Epithelial cell of esophagus (primary cell): ENCODE measurements around the gene RTP5.
"Not testable (repeated sequence)": the region's sequence is repeated elsewhere in the genome, so short reads cannot be mapped to it uniquely, and the experiment has no call there.

Experiments used
- DNase-seq: peaks from one replicate; pipeline ENCODE4 v3.0.0; 2010; ENCODE audit warnings: low read depth
- H3K4me3 ChIP-seq: 2 replicates; pipeline ENCODE4 v1.5.1; 2011; ENCODE audit warnings: mild to moderate bottlenecking, low read length, control low read depth
- TF ChIP-seq, protein P1 (sequence below): IDR thresholded peaks from 2 replicates; pipeline ENCODE4 v1.5.1; 2011; ENCODE audit warnings: low read depth, mild to moderate bottlenecking, low read length, control low read depth, inconsistent platforms; ENCODE audit not compliant: insufficient read depth; ENCODE audit errors: missing control alignments

Gene RTP5

DNA sequence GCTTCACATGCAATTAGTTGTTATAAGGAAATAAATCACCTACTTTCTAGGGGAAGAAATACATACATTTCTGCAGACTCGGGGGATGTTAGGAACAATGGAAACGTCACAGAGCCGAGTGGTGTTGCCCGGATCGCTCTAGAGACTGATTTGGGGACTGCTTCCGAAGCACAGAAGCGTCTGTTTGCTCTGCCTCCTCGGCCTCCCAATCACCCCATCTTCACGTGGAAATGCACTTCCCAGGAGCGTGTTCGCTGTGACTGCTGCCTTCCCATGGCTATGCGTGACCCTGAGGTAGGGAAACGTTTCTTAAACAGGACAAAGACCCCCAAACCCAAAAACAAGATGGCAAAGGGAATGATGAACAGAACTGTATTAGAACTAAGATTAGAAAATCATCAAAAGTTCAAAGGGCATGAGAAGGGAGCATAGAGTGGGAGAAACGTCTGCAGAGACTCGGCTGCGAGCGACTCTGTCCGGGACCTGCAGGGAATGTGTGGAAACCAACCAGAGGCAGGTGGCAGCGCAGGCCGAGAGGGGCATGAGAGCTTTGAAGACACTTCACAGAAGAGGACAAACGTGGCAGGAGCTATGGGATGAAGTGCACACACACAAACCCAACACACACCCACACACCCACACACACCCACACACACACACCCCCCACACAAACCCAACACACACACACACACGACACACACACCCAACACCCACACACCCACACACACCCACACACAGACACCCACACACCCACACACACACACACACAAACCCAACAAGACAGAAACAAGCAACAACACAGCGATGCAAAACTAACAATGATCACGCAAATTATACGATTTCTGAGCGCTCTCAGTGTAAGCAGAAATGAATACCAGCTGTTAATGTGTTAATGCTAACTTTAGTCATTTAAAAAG, 41.3 kb downstream of the RTP5 start:
- H3K4me3 ChIP-seq, result no peak overlapping the region
- no peak for DNase-seq
- TF ChIP-seq, protein P1, sequence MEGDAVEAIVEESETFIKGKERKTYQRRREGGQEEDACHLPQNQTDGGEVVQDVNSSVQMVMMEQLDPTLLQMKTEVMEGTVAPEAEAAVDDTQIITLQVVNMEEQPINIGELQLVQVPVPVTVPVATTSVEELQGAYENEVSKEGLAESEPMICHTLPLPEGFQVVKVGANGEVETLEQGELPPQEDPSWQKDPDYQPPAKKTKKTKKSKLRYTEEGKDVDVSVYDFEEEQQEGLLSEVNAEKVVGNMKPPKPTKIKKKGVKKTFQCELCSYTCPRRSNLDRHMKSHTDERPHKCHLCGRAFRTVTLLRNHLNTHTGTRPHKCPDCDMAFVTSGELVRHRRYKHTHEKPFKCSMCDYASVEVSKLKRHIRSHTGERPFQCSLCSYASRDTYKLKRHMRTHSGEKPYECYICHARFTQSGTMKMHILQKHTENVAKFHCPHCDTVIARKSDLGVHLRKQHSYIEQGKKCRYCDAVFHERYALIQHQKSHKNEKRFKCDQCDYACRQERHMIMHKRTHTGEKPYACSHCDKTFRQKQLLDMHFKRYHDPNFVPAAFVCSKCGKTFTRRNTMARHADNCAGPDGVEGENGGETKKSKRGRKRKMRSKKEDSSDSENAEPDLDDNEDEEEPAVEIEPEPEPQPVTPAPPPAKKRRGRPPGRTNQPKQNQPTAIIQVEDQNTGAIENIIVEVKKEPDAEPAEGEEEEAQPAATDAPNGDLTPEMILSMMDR, result no peak

DNA sequence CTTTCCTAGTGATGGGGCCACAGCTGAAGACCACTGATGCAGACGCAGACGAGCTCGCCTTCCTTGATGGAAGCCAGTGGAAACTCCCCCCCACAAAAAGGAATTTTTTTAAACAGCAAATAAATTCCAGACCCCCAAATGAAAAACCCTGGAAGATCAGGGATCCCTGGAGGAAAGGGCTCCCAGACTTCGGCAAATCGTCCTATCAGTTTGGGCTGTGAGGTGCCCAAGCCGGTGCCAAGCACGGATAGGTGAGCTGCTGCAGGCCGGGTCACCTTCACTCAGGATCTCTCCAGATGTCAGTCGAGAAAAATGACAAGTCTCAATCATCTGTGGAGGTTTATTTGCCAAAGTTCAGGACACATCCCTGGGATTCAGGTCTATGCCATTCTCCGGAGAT, 42.0 kb downstream of the RTP5 start:
- no peak for DNase-seq
- TF ChIP-seq, protein P1, result no peak
- no peak overlapping the region for H3K4me3 ChIP-seq

DNA sequence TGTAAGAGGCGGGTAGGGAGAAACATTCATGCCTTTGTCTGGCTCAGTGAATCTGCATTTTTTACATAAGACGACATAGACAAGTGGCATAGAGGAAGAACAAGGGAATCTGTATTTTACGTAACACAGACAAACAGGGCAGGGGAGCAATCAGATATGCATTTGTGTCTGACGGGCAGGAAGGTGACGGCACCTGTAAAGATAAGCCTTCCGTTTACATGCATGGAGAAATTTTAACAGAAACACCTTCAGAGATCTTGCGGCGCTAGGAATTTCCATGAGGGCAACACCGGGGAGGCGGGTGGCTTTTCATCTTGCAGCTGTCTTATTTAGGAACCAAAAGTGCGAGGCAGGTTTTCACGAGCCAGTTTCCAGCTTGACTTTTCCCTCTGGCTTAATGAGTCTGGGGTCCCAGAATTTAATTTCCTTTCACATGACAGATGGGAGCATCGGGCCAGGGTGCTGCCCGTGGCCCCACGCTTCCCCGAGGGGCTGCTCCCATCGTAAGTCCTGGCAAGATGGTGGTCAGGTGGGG, 42.6 kb downstream of the RTP5 start:
- TF ChIP-seq, protein P1, result no peak
- no peak for DNase-seq
- no peak overlapping the region for H3K4me3 ChIP-seq

DNA sequence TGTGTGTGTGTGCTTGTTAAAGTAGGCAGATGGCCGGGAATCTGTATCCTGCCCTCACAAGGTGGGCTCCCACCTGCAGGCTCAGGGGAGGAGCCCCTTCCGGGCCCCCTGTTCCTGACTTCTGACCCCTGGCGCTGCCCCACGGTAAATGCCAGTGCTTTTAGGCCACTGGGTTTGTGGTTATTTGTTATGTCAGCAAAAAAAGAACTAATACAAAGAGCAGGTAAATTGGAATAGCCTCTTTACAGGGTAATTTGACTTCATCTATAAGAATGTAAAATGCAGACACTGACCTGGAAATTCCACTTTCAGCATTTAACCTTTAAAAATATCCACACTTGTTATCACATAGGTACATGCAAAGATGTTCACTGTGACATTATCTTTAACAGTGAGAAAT, 44.2 kb downstream of the RTP5 start:
- no peak for DNase-seq
- TF ChIP-seq, protein P1, result no peak
- no peak overlapping the region for H3K4me3 ChIP-seq

DNA sequence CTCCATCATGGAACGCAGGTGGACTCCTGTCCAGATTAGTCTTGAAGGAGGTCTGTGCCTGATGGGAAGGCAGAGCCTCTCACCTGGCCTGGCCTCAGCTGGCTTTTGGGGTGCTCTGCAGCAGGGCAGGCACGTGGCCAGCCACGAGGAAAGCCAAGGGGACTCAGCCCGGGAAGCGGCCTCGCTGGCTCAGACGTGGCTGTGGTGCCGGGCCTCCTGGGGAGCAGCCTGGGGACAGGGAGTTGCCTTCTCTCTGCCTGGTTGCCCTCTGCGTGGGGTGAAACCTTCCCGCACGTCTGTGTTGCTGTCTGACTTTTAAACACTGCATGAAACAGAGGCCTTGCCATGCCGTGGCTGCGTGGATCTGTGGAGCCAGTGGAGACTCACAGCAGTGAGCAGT, 45.0 kb downstream of the RTP5 start:
- no peak for DNase-seq
- TF ChIP-seq, protein P1, result no peak
- no peak overlapping the region for H3K4me3 ChIP-seq

DNA sequence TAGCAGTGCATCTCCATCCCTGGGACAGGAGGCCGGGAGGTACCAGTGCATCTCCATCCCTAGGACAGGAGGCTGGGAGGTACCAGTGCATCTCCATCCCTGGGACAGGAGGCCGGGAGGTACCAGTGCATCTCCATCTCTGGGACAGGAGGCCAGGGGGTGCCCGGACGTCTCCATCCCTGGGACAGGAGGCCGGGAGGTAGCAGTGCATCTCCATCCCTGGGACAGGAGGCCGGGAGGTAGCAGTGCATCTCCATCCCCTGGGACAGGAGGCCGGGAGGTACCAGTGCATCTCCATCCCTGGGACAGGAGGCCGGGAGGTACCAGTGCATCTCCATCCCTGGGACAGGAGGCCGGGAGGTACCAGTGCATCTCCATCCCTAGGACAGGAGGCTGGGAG, 52.1 kb downstream of the RTP5 start:
- not testable (repeated sequence) for H3K4me3 ChIP-seq, DNase-seq

DNA sequence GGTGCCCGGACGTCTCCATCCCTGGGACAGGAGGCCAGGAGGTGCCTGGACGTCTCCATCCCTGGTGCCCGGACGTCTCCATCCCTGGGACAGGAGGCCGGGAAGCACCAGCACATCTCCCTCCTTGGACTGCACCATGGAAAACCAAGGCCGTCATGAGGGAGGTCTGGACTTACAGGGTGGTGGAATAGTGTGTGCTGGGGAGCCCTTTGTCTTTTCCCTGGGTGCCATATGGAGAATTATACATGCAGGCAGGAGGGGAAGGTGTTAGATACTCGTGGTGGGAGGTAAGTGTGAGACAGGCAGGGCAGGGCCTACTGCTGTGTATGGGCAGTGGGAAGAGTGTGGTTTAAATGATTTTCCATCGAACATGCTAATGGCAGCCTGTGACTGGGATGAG, 52.9 kb downstream of the RTP5 start:
- TF ChIP-seq, protein P1, result no peak
- H3K4me3 ChIP-seq, result no peak overlapping the region
- DNase-seq, result no peak

DNA sequence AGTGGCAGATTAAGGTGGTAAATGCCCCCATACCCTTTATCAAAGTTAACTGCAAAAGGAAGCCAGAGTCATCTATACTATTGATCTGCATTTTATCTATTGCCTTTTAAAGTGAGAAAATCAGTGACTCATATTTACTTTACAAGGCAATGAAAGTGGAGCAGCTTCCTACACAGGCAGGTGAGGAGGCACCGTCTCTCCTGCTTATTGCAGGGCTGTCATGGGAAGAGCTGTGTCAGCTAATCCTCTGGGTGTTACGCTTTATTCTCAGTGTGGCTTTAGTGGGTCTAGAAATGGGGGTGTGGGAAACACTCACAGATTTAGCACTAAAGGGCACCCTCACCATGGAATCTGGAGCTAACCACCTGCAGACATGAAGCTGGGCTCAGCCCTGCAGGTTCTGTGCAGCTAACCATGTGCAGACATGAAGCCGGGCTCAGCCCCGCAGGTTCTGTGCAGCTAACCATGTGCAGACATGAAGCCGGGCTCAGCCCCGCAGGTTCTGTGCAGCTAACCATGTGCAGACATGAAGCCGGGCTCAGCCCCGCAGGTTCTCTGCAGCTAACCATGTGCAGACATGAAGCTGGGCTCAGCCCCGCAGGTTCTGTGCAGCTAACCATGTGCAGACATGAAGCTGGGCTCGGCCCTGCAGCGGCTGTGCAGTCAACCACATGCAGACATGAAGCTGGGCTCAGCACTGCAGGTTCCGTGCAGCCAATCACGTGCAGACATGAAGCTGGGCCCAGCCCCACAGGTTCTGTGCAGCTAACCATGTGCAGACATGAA, 53.5 kb downstream of the RTP5 start:
- H3K4me3 ChIP-seq, DNase-seq: not testable (repeated sequence)
